ENCODE results near the gene RIPOR1. TPM values are rescaled to one million over a fixed set of nuclear protein-coding genes. Genes with fewer than 3 reads are reported as not detected.

RIPOR1 gene
- total RNA-seq, 1 donor from 2014 or later, result 112 TPM

DNA sequence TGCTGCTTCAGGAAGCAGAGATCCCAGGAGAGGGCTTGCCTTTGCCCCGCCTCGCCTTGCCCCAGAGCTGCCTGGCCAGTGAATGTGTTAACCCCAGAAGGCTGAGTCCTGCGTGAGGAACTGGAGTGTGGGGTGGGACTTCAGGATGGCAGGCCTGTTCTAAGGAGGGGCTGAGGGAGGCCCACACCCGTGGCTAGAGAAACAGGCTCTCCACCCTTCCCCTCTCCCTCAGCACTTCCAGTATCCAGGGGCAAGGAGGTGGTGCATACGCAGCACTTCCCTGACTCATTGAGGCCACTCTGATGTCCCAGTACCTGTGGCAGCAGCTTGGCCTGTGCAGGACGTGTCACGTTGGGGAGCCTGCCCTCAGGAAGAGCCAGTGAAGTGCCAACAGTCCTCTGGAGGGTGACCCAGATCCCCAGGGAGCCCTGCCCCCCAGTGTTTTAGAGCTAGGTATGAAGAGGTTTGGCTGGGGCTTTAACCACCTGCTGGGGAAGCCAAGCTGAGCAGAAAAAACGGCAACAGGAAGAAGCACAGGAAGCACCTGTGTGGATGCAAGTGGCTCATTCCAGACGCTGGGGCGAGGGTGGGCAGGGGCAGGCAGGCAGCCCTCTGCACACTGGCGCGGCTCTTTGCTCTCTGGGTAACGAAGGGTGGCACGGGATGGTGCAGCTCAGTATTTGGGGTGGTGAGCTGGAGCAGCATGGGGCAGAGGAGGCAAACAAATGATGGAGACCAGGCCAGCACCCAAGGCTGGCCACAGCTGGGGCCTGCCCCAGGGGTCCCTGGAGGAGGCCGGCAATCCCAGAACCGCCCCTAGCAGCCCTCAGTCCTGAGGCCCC is 19.0 kb downstream of the RIPOR1 start:
- Histone ChIP-seq H3K27me3 (ENCODE audit: low read depth) (no peaks in the 10 kb centered on the region), H3K27ac (peak overlapping the region; percentile 51), H3K36me3 (peaks cover 60% of the 10 kb centered on the region), H3K9me3 (no peaks in the 10 kb centered on the region), H3K4me1 (peaks cover 60% of the 10 kb centered on the region), H3K4me3 (no peak overlapping the region)
- intact Hi-C loops (cut with DNase I), result no loop called here
- TF ChIP-seq, protein P1, sequence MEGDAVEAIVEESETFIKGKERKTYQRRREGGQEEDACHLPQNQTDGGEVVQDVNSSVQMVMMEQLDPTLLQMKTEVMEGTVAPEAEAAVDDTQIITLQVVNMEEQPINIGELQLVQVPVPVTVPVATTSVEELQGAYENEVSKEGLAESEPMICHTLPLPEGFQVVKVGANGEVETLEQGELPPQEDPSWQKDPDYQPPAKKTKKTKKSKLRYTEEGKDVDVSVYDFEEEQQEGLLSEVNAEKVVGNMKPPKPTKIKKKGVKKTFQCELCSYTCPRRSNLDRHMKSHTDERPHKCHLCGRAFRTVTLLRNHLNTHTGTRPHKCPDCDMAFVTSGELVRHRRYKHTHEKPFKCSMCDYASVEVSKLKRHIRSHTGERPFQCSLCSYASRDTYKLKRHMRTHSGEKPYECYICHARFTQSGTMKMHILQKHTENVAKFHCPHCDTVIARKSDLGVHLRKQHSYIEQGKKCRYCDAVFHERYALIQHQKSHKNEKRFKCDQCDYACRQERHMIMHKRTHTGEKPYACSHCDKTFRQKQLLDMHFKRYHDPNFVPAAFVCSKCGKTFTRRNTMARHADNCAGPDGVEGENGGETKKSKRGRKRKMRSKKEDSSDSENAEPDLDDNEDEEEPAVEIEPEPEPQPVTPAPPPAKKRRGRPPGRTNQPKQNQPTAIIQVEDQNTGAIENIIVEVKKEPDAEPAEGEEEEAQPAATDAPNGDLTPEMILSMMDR (IDR thresholded peaks at IDR 0.05), result no peak
- peak; percentile 50 for DNase-seq
- ATAC-seq, result peak; percentile 3 to 16

DNA sequence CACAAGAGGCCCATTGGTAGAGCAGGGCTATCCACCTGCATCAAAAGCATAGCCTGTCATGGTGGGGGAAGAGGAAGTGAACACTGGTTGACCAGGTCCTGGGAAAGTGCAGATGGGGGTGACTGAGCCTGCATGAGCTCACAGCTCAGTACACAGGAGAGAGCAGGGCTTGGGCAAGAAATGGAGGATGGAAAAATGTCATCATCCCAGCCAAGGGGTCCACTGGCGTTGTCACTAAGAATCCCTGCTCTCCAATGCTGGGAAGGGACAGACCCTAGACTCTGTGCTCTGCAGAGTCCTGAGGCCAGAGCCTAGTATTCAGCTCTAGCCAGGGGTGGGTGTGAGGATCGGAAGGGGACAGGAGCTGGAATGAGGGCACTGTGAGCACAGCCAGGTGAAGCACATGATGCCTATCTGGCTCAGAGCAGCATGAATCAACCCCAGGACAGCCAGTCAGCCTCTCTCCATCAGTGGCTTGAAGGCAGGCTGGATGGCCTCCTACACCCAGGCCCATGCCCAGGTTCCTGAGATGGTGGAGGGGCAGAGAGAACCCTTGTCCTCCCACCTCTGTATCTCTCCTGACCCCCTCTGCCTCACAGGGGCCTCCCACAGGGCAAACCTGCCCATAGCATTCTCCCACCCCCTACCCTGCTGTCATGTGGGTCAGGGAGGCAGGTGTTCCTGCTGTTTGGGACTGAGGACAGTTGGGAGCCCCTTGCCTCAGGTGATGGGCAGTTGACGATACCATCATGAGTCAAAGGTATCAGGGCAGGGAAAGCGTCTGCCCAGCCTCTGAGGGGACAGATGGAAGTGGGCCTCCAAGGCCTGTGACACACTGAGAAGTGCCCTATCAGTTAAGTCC is 19.9 kb downstream of the RIPOR1 start:
- Histone ChIP-seq H3K27ac (peak overlapping the region; percentile 18), H3K4me3 (no peak overlapping the region), H3K27me3 (ENCODE audit: low read depth) (no peaks in the 10 kb centered on the region), H3K36me3 (peaks cover 52% of the 10 kb centered on the region), H3K9me3 (no peaks in the 10 kb centered on the region), H3K4me1 (peaks cover 62% of the 10 kb centered on the region)
- intact Hi-C loops (cut with DNase I), result no loop called here
- DNase-seq (peak; percentile 20), ATAC-seq (peak in 1 of 2 donors; percentile 1)
- TF ChIP-seq, protein P1 (IDR thresholded peaks at IDR 0.05), result no peak

DNA sequence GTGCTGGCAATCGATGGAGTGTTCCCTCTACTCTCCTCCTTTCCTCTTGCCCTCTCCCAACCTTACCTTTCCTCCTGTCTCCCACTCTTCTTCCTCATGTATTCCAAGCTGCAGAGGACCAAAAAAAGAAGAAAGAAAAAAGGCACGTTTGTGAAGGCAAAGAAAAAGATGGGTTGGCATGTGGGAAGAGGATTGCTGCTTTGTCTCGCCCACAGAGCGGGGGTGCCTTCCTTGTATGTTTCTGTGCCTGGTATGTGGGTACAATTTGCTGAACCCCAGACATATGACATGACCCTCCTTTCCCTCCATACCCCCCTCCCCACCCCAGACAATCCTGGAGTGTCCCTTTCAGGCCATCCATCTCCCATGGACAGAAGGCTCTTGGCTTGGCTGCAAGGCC is 20.6 kb downstream of the RIPOR1 start:
- H3K4me1 ChIP-seq, result peaks cover 60% of the 10 kb centered on the region
- H3K4me3 ChIP-seq, result no peak overlapping the region
- ATAC-seq (no peak), DNase-seq (peak; percentile 10)
- no peaks in the 10 kb centered on the region for H3K27me3 ChIP-seq (ENCODE audit: low read depth)
- H3K27ac ChIP-seq, result peak overlapping the region; percentile 18
- peaks cover 44% of the 10 kb centered on the region for H3K36me3 ChIP-seq
- intact Hi-C loops (cut with DNase I), result no loop called here
- no peaks in the 10 kb centered on the region for H3K9me3 ChIP-seq
- TF ChIP-seq, protein P1 (IDR thresholded peaks at IDR 0.05), result no peak

DNA sequence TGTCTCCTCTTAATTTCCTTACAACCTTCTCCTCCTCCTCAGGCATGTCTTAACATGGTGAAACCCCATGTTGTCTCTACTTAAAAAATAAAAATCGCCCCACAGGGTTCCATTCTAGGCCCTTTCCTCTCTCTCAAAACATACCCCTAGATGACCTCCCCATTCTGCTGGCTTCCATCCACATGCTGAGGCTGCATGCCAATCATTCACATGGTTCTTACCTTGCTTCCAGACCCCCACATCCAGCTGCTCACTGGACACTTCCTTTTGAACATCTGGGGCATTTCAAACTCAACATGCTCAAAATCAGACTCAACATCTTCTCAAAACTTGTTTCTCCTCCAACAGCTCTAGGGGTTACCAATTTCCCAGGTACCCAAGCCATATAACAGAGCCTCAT is 21.3 kb downstream of the RIPOR1 start:
- DNase-seq, result peak; percentile 5
- no peak for ATAC-seq
- Histone ChIP-seq H3K9me3 (no peaks in the 10 kb centered on the region), H3K4me3 (no peak overlapping the region), H3K36me3 (peaks cover 37% of the 10 kb centered on the region), H3K27ac (no peak overlapping the region), H3K27me3 (ENCODE audit: low read depth) (no peaks in the 10 kb centered on the region), H3K4me1 (peaks cover 53% of the 10 kb centered on the region)
- intact Hi-C loops (cut with DNase I), result no loop called here
- TF ChIP-seq, protein P1 (IDR thresholded peaks at IDR 0.05), result no peak

DNA sequence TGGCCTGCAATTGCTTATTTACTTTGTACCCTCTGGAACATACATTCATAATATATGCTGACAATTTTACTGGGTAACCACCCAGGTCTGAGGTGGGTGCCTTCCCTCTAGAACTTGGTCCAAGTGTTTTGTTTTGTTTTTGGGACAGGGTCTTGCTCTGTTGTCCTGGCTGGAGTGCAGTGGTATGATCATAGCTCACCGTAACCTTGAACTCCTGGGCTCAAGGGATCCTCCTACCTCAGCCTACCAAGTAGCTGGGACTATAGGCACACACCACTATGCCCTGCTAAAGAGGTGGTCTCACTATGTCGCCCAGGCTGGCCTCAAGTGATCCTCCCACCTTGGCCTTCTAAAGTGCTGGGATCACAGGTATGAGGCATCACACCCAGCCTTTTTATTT is 22.5 kb downstream of the RIPOR1 start:
- Histone ChIP-seq H3K4me3 (no peak overlapping the region), H3K9me3 (no peaks in the 10 kb centered on the region), H3K27ac (no peak overlapping the region), H3K4me1 (peaks cover 52% of the 10 kb centered on the region), H3K36me3 (peaks cover 26% of the 10 kb centered on the region), H3K27me3 (ENCODE audit: low read depth) (no peaks in the 10 kb centered on the region)
- DNase-seq (no peak), ATAC-seq (no peak)
- TF ChIP-seq, protein P1 (IDR thresholded peaks at IDR 0.05), result no peak
- intact Hi-C loops (cut with DNase I), result no loop called here

Measured in lower lobe of right lung (tissue), 2 donors.